Measurements from ENCODE around the gene EVI2B.
"Not testable (repeated sequence)": the region's sequence is repeated elsewhere in the genome, so short reads cannot be mapped to it uniquely, and the experiment has no call there.

The EVI2B gene

DNA sequence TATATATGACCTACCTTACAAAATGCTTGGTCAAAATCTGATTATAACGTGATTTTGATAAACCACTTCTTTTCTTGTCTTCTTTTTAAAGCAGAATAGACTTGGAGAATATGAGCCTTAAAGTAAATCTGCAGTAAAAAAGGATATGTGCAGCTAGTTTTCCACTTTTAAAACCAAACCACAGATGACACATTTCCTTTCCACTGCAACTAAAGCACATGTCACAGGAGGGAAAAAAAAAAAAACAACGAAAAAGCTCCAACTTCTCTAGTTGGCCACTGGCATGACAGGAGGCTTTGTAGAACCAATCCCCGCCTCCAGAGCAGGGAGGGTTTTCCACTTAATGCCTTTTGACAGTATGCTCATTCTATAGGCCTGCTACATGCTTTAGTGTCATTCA lies 7.6 kb upstream of the EVI2B start, which contains the start of gene EVI2A:
Gene EVI2A, minus strand, starts transcription at position 142 of the 400 bp plus-strand sequence. CDS start 2,609 bp downstream, outside the sequence.
- TF ChIP-seq JUND (IDR thresholded peaks at IDR 0.05; ENCODE audit: low read depth) = no peak
- no peak for DNase-seq (ENCODE audit: low read depth in 1 of 2, low spot score in 1 of 2)
- in situ Hi-C loops (cut with HindIII; ENCODE audit: low pct_unique_long_range_greater_than_20kb, low sequenced_read_pairs) = no loop called here

DNA sequence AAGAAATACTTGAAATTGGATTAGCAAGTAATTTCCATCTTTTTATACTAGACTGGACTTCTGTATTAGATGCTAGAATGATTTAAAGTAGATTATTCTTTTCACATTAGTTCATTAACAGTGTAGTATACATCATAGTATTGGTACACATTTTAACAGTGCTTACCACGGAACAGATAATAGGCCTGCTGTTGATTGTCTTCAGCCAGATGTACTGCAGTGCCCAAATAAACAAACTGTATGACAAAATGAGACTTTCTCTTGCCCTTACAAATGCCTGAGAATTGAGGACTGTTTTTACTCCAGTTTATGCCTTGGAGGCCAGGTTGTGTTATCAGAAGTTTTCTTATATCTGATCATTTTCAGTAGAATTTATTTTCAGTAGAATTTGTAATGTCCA lies 6.9 kb upstream of the EVI2B start:
- in situ Hi-C loops (cut with HindIII; ENCODE audit: low pct_unique_long_range_greater_than_20kb, low sequenced_read_pairs) = no loop called here
- DNase-seq (ENCODE audit: low read depth in 1 of 2, low spot score in 1 of 2) = no peak
- no peak for TF ChIP-seq JUND (IDR thresholded peaks at IDR 0.05; ENCODE audit: low read depth)

DNA sequence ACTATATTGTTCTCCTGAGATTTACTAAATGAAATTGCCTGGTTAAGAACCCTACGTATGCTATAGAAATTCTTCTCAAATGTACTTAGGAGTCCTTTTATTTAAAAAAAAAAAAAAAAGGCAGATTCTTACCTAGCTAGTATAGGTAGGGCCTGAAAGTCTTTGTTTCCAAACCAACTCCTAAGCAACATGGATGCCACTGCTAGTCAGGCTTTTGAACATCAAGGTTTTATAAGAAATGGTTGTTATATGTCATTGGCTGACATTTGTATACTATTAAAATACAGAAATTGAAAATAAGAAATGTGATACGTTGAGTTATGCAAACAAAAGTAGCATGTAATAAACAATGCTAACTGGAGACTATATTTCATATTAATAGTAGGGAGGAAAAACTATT lies 6.4 kb upstream of the EVI2B start:
- DNase-seq (ENCODE audit: low read depth in 1 of 2, low spot score in 1 of 2) = no peak
- in situ Hi-C loops (cut with HindIII; ENCODE audit: low pct_unique_long_range_greater_than_20kb, low sequenced_read_pairs) = no loop called here
- no peak for TF ChIP-seq JUND (IDR thresholded peaks at IDR 0.05; ENCODE audit: low read depth)

DNA sequence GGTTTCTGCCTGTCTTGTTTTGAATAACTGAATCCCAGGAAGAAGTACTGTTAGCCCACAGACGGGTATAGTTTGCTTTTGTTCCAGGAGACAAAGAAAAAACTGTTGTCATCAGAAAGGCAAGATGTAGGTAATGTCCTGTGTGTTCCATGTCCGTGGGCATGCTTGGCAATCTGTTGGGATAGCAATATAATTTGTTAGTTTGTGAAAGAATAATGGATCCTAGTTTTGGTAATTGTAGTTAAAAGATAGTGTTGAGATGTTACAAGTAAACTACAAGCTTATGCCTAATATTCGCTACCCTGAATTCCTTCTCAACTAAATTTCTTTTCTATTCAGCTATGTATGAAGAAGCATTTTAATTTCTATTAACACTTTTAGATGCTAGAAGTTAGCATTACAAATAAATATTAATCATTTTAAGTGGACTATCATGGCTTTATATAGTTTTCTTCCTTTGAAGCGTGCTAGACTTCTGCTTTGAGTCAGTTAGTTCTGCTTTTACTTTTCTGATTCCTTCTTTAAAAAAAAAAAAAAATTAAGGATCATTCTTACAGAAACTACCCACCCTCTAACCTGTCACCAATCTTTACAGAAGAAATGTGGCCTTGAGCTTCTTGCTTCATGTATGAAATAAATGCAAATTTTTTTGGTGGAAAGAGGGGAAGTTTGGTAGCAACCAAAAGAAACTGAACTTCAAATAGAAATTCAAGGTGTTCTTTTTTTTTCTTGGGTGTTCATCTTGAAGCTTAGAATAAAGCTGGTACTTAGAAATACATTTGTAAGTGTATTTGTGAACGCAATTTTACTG lies 5.2 kb upstream of the EVI2B start:
- no peak for DNase-seq (ENCODE audit: low read depth in 1 of 2, low spot score in 1 of 2)
- in situ Hi-C loops (cut with HindIII; ENCODE audit: low pct_unique_long_range_greater_than_20kb, low sequenced_read_pairs) = no loop called here

DNA sequence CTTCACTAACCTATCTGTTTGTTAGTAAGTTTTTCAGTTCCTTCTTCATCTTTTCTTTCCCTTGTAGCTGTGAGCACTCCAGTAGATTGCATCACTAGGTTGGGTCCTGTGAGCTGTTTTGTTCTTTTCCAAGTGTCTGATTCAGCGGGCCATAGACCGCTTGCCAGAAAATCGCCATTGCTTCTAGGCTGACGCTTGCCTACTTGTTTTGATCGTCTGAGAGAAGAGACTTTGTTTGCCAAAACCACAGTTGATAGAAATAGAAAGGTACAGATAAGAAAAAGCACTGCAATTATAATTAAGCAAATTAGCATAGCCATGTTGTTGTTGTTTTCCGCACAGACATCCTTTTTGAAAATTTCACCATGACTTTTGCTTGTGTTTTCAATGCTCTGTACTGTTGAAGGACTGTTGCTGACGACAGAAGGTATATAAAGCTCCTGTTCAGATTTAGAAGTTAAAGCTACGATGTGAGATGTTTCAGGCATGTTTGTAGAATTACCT lies 4.5 kb upstream of the EVI2B start:
- no peak for TF ChIP-seq JUND (IDR thresholded peaks at IDR 0.05; ENCODE audit: low read depth)
- no peak for DNase-seq (ENCODE audit: low read depth in 1 of 2, low spot score in 1 of 2)
- in situ Hi-C loops (cut with HindIII; ENCODE audit: low pct_unique_long_range_greater_than_20kb, low sequenced_read_pairs) = no loop called here

More for the DNA sequence above, 5.2 kb upstream of the EVI2B start:
- no peak for TF ChIP-seq JUND (IDR thresholded peaks at IDR 0.05; ENCODE audit: low read depth)

- no peak for TF ChIP-seq JUND (IDR thresholded peaks at IDR 0.05; ENCODE audit: low read depth)
- in situ Hi-C loops (cut with HindIII; ENCODE audit: low pct_unique_long_range_greater_than_20kb, low sequenced_read_pairs) = no loop called here
- no peak for DNase-seq (ENCODE audit: low read depth in 1 of 2, low spot score in 1 of 2)
Measured at GRCh38 chr17:31314782-31315100, 887 bp upstream of the EVI2B start.

DNA sequence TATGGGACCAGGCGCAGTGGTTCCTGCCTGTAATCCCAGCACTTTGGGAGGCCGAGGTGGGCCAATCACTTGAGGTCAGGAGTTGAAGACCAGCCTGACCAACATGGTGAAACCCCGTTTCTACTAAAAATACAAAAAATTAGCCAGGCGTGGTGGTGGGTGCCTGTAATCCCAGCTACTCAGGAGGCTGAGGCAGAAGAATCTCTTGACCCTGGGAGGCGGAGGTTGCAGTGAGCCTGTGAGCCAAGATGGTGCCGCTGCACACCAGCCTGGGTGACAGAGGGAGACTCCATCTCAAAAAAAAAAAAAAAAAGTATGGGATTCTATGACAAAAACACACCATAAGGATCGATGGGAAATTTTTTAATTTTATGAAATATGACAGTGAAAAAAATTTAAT lies 1.6 kb downstream of the EVI2B start:
- in situ Hi-C loops (cut with HindIII; ENCODE audit: low pct_unique_long_range_greater_than_20kb, low sequenced_read_pairs); DNase-seq (ENCODE audit: low read depth in 1 of 2, low spot score in 1 of 2): not testable (repeated sequence)

- in situ Hi-C loops (cut with HindIII; ENCODE audit: low pct_unique_long_range_greater_than_20kb, low sequenced_read_pairs) = no loop called here
- TF ChIP-seq JUND (IDR thresholded peaks at IDR 0.05; ENCODE audit: low read depth) = no peak
- no peak for DNase-seq (ENCODE audit: low read depth in 1 of 2, low spot score in 1 of 2)
Measured at GRCh38 chr17:31311526-31311925, 2.3 kb downstream of the EVI2B start.

- in situ Hi-C loops (cut with HindIII; ENCODE audit: low pct_unique_long_range_greater_than_20kb, low sequenced_read_pairs) = no loop called here
- DNase-seq (ENCODE audit: low read depth in 1 of 2, low spot score in 1 of 2) = no peak
- TF ChIP-seq JUND (IDR thresholded peaks at IDR 0.05; ENCODE audit: low read depth) = no peak
Measured at GRCh38 chr17:31310886-31311285, 3.0 kb downstream of the EVI2B start.

DNA sequence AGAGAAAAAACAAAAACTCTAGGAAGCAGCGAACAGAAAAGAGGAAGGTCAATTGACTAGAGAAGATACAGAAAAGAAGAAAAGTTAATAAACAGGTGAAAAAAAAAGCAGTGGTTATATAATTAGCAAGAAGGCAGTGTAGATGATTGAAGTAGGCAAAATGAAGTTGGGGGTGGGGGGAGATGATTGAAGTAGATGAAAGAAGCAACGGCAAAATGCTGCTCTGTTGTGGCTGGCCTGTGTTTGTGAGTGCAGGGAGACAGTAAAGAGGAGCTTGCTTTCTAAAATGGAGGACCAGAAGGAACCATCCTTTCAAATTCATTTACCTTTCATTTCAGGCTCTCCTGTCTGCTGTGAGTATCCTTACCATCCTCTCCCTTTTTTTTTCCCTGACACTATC lies 3.6 kb downstream of the EVI2B start:
- DNase-seq (ENCODE audit: low read depth in 1 of 2, low spot score in 1 of 2) = no peak
- in situ Hi-C loops (cut with HindIII; ENCODE audit: low pct_unique_long_range_greater_than_20kb, low sequenced_read_pairs) = no loop called here
- TF ChIP-seq JUND (IDR thresholded peaks at IDR 0.05; ENCODE audit: low read depth) = no peak

- in situ Hi-C loops (cut with HindIII; ENCODE audit: low pct_unique_long_range_greater_than_20kb, low sequenced_read_pairs) = no loop called here
- DNase-seq (ENCODE audit: low read depth in 1 of 2, low spot score in 1 of 2) = no peak
Measured at GRCh38 chr17:31309556-31309955, 4.3 kb downstream of the EVI2B start.

GRCh38 chr17:31308372-31309334 lies 5.2 kb downstream of the EVI2B start:
- TF ChIP-seq JUND (IDR thresholded peaks at IDR 0.05; ENCODE audit: low read depth) = no peak
- in situ Hi-C loops (cut with HindIII; ENCODE audit: low pct_unique_long_range_greater_than_20kb, low sequenced_read_pairs) = no loop called here
- no peak for DNase-seq (ENCODE audit: low read depth in 1 of 2, low spot score in 1 of 2)

More at GRCh38 chr17:31309556-31309955, 4.3 kb downstream of the EVI2B start:
- no peak for TF ChIP-seq JUND (IDR thresholded peaks at IDR 0.05; ENCODE audit: low read depth)

GRCh38 chr17:31307640-31308039 lies 6.2 kb downstream of the EVI2B start:
- in situ Hi-C loops (cut with HindIII; ENCODE audit: low pct_unique_long_range_greater_than_20kb, low sequenced_read_pairs) = no loop called here
- no peak for DNase-seq (ENCODE audit: low read depth in 1 of 2, low spot score in 1 of 2)
- TF ChIP-seq JUND (IDR thresholded peaks at IDR 0.05; ENCODE audit: low read depth) = no peak
